Sigmoid colon (tissue), 7 donors: Measurements from ENCODE around the gene BAHD1. TPM values are rescaled to one million over a fixed set of nuclear protein-coding genes. Genes with fewer than 3 reads are reported as not detected.

ENCODE experiments used
- DNase-seq: peaks from one replicate; pipeline ENCODE4 v3.0.0-alpha.2; 2019
- H3K27ac ChIP-seq, 4 donors: fragments of 200-600 bp; sonication (generic); one replicate each; pipeline ENCODE4 v1.5.1; 2016 to 2019; ENCODE audit warnings: mild to moderate bottlenecking in 1 of 4
- H3K27me3 ChIP-seq, 3 donors: fragments of 200-600 bp; sonication (generic); one replicate each; pipeline ENCODE4 v1.5.1; 2019; ENCODE audit warnings: mild to moderate bottlenecking in 1 of 3
- H3K36me3 ChIP-seq, 4 donors: fragments of 200-600 bp; sonication (generic); one replicate each; pipeline ENCODE4 v1.5.1; 2016 to 2019
- H3K4me1 ChIP-seq, 4 donors: fragments of 200-600 bp; sonication (generic); one replicate each; pipeline ENCODE4 v1.5.1; 2017 to 2019
- H3K4me3 ChIP-seq, 4 donors: fragments of 200-600 bp; sonication (generic); one replicate each; pipeline ENCODE4 v1.5.1; 2017 to 2019; ENCODE audit warnings: mild to moderate bottlenecking in 2 of 4, moderate library complexity in 1 of 4
- H3K9me3 ChIP-seq, 4 donors: fragments of 200-600 bp in 3 of 4; sonication (generic) in 3 of 4; one replicate each; pipeline versions ENCODE4 v1.5.1 to v1.6.1; 2013 to 2019
- CTCF ChIP-seq, 4 experiments: fragments of 450-650 bp in 3 of 4; fragments of 200-600 bp in 1 of 4; IDR thresholded peaks; one replicate each; pipeline ENCODE4 v1.5.1; 2016 to 2019; ENCODE audit warnings: antibody characterized with exemption in 4 of 4, mild to moderate bottlenecking in 3 of 4, moderate library complexity in 2 of 4
- EP300 ChIP-seq, 4 donors: sonication (generic); formaldehyde crosslinking; IDR thresholded peaks; one replicate each; pipeline ENCODE4 v1.6.1; 2017; ENCODE audit warnings: antibody characterized with exemption in 4 of 4
- POLR2A ChIP-seq, 2 donors: fragments of 450-650 bp; IDR thresholded peaks; one replicate each; pipeline ENCODE4 v1.6.1; 2016; ENCODE audit warnings: antibody characterized with exemption in 2 of 2, mild to moderate bottlenecking in 2 of 2, moderate library complexity in 2 of 2
- POLR2AphosphoS5 ChIP-seq, 4 donors: sonication (generic); formaldehyde crosslinking; IDR thresholded peaks; one replicate each; pipeline ENCODE4 v1.6.1; 2017; ENCODE audit warnings: antibody characterized with exemption in 4 of 4
- WGBS, 2 donors: extraction: QIAGEN DNeasy Blood & Tissue Kit; methylation state at CpG; one replicate each; pipeline ENCODE4 v1.1.7; 2013; 5-methylcytosine and 5-hydroxymethylcytosine counted together
- intact Hi-C: fragments of 100-400 bp; cut with DNase I; formaldehyde crosslinking; loops from one replicate; pipeline ENCODE4 v1.15.1; 2023
- polyA plus RNA-seq, 3 donors: library from polyadenylated mRNA; stranded (reverse); fragments of 200-250 nt; gene quantifications; one replicate each; pipeline ENCODE4 v1.2.3, GENCODE V29; 2013
- total RNA-seq, 4 donors: library from RNA; depleted of rRNA; stranded (reverse); fragments of >200 nt; gene quantifications; one replicate each; pipeline ENCODE4 v1.1.0, GENCODE V29; 2016
- donor health status: healthy with polysubstance abuse.
- donor health status: Bipolar disorder and iron deficiency.
- donor health status: healthy.

Gene BAHD1
- total and polyA plus RNA-seq, 7 donors, result 7.7 to 20.2 (median 9.6) TPM

GRCh38 chr15:40438712-40439111, 2.0 kb upstream of the BAHD1 start:
- intact Hi-C loops, result no loop called here
- no peaks in the 10 kb centered on the region for H3K36me3 ChIP-seq
- H3K4me3 ChIP-seq, result no peak overlapping the region
- no peak overlapping the region for H3K27ac ChIP-seq
- peaks cover 0 to 48% (median 47%) of the 10 kb centered on the region in 4 donors for H3K4me1 ChIP-seq
- TF ChIP-seq EP300 (IDR thresholded peaks at IDR 0.05), result no peak
- no peak for TF ChIP-seq POLR2AphosphoS5 (IDR thresholded peaks at IDR 0.05)
- no peak for TF ChIP-seq POLR2A (IDR thresholded peaks at IDR 0.05)
- TF ChIP-seq CTCF (IDR thresholded peaks at IDR 0.05), result no peak
- DNase-seq, result no peak
- peaks cover 15 to 33% (median 25%) of the 10 kb centered on the region in 3 donors for H3K27me3 ChIP-seq
- H3K9me3 ChIP-seq, result no peaks in the 10 kb centered on the region
- WGBS, 2 donors, result 73 to 77% methylated on average over 12 of the region's 12 CpGs

GRCh38 chr15:40439461-40439959, 1.2 kb upstream of the BAHD1 start:
- H3K27ac ChIP-seq, result peak overlapping the region in 1 of 4 donors; percentile 85
- no peak for DNase-seq
- H3K9me3 ChIP-seq, result no peaks in the 10 kb centered on the region
- TF ChIP-seq POLR2AphosphoS5 (IDR thresholded peaks at IDR 0.05), result no peak
- TF ChIP-seq POLR2A (IDR thresholded peaks at IDR 0.05), result no peak
- no peak for TF ChIP-seq EP300 (IDR thresholded peaks at IDR 0.05)
- no peak for TF ChIP-seq CTCF (IDR thresholded peaks at IDR 0.05)
- peaks cover 15 to 33% (median 25%) of the 10 kb centered on the region in 3 donors for H3K27me3 ChIP-seq
- peak overlapping the region in 3 of 4 donors; percentile 90 to 98 (median 95) for H3K4me3 ChIP-seq
- WGBS, 2 donors, result 4 to 10% methylated on average over 15 of the region's 15 CpGs
- H3K36me3 ChIP-seq, result no peaks in the 10 kb centered on the region
- peaks cover 0 to 55% (median 48%) of the 10 kb centered on the region in 4 donors for H3K4me1 ChIP-seq
- intact Hi-C loops, result no loop called here

- H3K4me1 ChIP-seq, result peaks cover 0 to 62% (median 54%) of the 10 kb centered on the region in 4 donors
- WGBS, 2 donors, result 1% methylated on average over 35 of the region's 35 CpGs
- no peak for TF ChIP-seq EP300 (IDR thresholded peaks at IDR 0.05)
- no peak for TF ChIP-seq POLR2A (IDR thresholded peaks at IDR 0.05)
- no peak for TF ChIP-seq POLR2AphosphoS5 (IDR thresholded peaks at IDR 0.05)
- TF ChIP-seq CTCF (IDR thresholded peaks at IDR 0.05), result no peak
These were observed 602 bp upstream of the BAHD1 start for GRCh38 chr15:40439960-40440742.

GRCh38 chr15:40441565-40442531, 1.1 kb downstream of the BAHD1 start:
- Histone ChIP-seq H3K4me1 (peaks cover 0 to 59% (median 51%) of the 10 kb centered on the region in 4 donors), H3K9me3 (no peaks in the 10 kb centered on the region), H3K27me3 (peaks cover 6 to 16% (median 10%) of the 10 kb centered on the region in 3 donors), H3K4me3 (peak overlapping the region; percentile 89 to 98 (median 92)), H3K27ac (peak overlapping the region; percentile 79 to 85 (median 82)), H3K36me3 (no peaks in the 10 kb centered on the region)
- intact Hi-C loops, result loop anchor here (2.0 to 5.0 kb wide), 3 partner anchors 29 to 125 kb away; partner anchors contain the start of genes CCDC32, CHST14 and RPUSD2
- 1% methylated on average over 119 of the region's 119 CpGs for WGBS, 2 donors
- DNase-seq, result no peak
- TF ChIP-seq POLR2AphosphoS5 (IDR thresholded peaks at IDR 0.05), result no peak
- no peak for TF ChIP-seq POLR2A (IDR thresholded peaks at IDR 0.05)
- TF ChIP-seq CTCF (IDR thresholded peaks at IDR 0.05), result peak in 1 of 4 experiments; percentile 11
- TF ChIP-seq EP300 (IDR thresholded peaks at IDR 0.05), result no peak

More at GRCh38 chr15:40439960-40440742, 602 bp upstream of the BAHD1 start:
- intact Hi-C loops, result loop anchor here (2.0 to 5.0 kb wide), 2 partner anchors 31 to 127 kb away; partner anchors contain the start of genes CCDC32, CHST14 and RPUSD2
- Histone ChIP-seq H3K9me3 (no peaks in the 10 kb centered on the region), H3K27ac (peak overlapping the region in 3 of 4 donors; percentile 79 to 85 (median 79)), H3K27me3 (peaks cover 15 to 33% (median 25%) of the 10 kb centered on the region in 3 donors), H3K4me3 (peak overlapping the region; percentile 89 to 98 (median 92)), H3K36me3 (no peaks in the 10 kb centered on the region)
- DNase-seq, result no peak
